Mammary epithelial cell (primary cell): ENCODE data around the gene CTSV.

Experiments used
- EZH2 ChIP-seq: IDR thresholded peaks from 2 replicates; pipeline ENCODE4 v1.6.1; 2012; ENCODE audit warnings: low read length, inconsistent platforms, borderline replicate concordance
- TF ChIP-seq, protein P1 (sequence below), 2 donors: IDR thresholded peaks in 1 of 2; conservative IDR thresholded peaks in 1 of 2; 2 replicates each; pipeline ENCODE4 v1.5.1; 2011 to 2012; ENCODE audit warnings: inconsistent platforms in 2 of 2, low read length in 2 of 2, mild to moderate bottlenecking in 2 of 2, control low read depth in 1 of 2, low read depth in 1 of 2; ENCODE audit not compliant: insufficient read depth in 1 of 2; ENCODE audit errors: extremely low read depth in 1 of 2

DNA sequence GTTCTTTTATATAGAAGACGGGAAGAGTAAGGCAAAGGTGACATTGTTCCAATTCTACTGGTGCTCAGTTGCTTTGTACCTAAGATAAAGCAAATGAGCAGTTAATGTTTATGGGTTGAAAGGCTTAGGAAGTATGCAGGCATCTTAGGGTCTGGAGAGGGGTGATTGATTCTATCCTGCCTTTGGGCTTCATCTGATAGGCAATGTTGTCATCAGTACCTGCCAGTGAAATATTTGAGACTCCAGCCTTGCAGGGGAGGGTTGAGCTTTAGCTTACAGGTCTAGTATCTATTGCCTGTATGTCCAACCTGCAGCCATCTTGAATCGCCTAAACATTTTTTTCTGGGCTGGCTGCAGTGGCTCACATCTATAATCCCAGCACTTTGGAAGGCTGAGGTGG is 13.8 kb upstream of the CTSV start:
- TF ChIP-seq, protein P1, sequence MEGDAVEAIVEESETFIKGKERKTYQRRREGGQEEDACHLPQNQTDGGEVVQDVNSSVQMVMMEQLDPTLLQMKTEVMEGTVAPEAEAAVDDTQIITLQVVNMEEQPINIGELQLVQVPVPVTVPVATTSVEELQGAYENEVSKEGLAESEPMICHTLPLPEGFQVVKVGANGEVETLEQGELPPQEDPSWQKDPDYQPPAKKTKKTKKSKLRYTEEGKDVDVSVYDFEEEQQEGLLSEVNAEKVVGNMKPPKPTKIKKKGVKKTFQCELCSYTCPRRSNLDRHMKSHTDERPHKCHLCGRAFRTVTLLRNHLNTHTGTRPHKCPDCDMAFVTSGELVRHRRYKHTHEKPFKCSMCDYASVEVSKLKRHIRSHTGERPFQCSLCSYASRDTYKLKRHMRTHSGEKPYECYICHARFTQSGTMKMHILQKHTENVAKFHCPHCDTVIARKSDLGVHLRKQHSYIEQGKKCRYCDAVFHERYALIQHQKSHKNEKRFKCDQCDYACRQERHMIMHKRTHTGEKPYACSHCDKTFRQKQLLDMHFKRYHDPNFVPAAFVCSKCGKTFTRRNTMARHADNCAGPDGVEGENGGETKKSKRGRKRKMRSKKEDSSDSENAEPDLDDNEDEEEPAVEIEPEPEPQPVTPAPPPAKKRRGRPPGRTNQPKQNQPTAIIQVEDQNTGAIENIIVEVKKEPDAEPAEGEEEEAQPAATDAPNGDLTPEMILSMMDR (conservative IDR thresholded peaks at IDR 0.05 in 1 of 2, IDR thresholded peaks at IDR 0.05 in 1 of 2; ENCODE audit: extremely low read depth in 1 of 2, insufficient read depth in 1 of 2, low read depth in 1 of 2, low read length in 2 of 2): no peak
- no peak for TF ChIP-seq EZH2
